ENCODE measurements around the gene CYTH1. TPM values are rescaled to one million over a fixed set of nuclear protein-coding genes. Genes with fewer than 3 reads are reported as not detected.

Gene CYTH1
- total RNA-seq: 34.0 TPM
- long read RNA-seq, full-length matches to known transcripts: 15 of 21 reads
- long read RNA-seq, partial matches to known transcripts: 4 of 21 reads
- long read RNA-seq, other reads (novel, unspliced or antisense): 2 of 21 reads

GRCh38 chr17:78781893-78782304 is at the start of gene CYTH1:
TSS of gene CYTH1 (minus strand) at chr17:78782273. CDS start at chr17:78782223, 50 bp downstream.
- DNase-seq (ENCODE audit: missing footprints) (peak; percentile 77), ATAC-seq (peak; percentile 1)
- intact Hi-C loops (cut with DNase I): loop anchor here (10.0 kb wide), 1 partner anchor 47 kb away; no protein-coding TSS in a partner anchor

DNA sequence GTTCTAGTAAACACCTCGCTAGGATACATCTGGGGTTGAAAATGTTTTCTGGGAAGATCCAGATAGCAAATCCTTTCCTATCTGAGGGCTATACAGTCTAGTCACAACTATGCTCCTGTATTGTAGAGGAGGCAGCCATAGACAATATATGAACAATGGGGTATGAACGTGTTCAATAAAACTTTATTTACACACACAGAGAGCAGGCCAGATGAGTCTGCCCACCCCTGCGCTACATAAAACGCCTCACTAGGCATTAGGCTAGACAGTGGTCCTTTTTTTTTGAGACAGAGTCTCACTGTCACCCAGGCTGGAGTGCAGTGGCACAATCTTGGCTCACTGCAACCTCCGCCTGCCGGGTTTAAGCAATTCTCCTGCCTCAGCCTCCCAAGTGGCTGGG is 47.4 kb upstream of the CYTH1 start:
- ATAC-seq (no peak), DNase-seq (ENCODE audit: missing footprints) (no peak)
- intact Hi-C loops (cut with DNase I): no loop called here

GRCh38 chr17:78828470-78829185 is 46.6 kb upstream of the CYTH1 start:
- intact Hi-C loops (cut with DNase I): no loop called here
- ATAC-seq (no peak), DNase-seq (ENCODE audit: missing footprints) (no peak)

DNA sequence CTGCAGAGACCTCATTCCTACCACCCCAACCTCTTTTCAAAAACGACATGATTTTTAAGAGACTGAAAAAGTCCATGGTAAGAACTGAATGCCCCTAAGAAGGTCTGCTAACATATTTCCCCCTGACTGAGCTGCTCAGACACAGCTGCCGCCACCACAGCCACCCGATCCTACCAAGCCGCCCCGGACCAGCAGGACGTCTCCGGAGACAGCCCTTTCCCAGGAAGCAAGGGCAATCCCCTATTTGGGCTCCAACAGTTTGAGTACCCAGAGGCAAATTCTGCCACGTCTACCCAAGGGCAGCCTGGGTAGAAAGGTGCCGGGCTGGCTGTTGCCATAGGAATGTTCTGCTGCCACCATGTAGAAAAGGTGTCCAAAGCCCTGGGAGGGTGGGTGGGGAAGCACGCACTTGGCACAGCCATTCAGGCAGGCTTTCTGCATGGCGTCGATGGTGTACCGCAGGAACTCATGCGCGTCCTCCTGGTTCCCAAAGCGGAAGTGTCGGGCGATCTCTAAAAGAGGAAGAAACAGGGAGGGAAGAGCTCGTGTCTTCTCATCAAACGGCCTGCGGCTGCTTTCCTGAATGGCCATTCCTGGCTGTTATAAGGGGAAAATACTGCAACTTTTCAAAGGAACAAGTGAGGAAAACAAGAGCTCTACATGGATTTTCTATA is 44.9 kb upstream of the CYTH1 start:
- ATAC-seq (no peak), DNase-seq (ENCODE audit: missing footprints) (peak; percentile 74)
- intact Hi-C loops (cut with DNase I): no loop called here

- intact Hi-C loops (cut with DNase I): no loop called here
- ATAC-seq (no peak), DNase-seq (ENCODE audit: missing footprints) (no peak)
Observed at GRCh38 chr17:78826421-78826820, 44.3 kb upstream of the CYTH1 start.

DNA sequence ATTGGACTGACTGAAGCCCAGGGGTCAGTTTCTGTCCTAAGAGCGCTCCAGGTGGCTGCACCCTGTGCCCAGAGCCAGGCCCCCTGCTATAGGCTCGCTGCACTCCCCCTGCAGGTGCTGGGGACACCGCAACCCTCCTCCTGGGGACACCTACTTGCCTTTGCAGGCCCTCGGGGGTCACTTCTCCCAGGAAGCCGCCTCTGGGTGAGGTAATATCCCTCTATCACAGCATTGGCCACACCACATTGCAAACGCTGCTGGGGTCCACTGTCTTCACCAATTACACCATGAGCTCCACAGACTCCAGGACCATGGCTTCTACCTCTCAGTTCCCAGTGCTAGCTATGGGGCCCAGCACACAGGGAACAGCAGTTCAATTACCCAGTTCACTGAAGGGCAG is 43.6 kb upstream of the CYTH1 start:
- no peak for DNase-seq (ENCODE audit: missing footprints)
- intact Hi-C loops (cut with DNase I): no loop called here

GRCh38 chr17:78824240-78824639 is 42.2 kb upstream of the CYTH1 start:
- intact Hi-C loops (cut with DNase I): no loop called here
- ATAC-seq (no peak), DNase-seq (ENCODE audit: missing footprints) (no peak)

More for the DNA sequence above, 43.6 kb upstream of the CYTH1 start:
- no peak for ATAC-seq

GRCh38 chr17:78823282-78824046 is 41.4 kb upstream of the CYTH1 start:
- ATAC-seq (no peak), DNase-seq (ENCODE audit: missing footprints) (peak; percentile 35)
- intact Hi-C loops (cut with DNase I): no loop called here

- no peak for ATAC-seq
- intact Hi-C loops (cut with DNase I): no loop called here
- peak; percentile 27 for DNase-seq (ENCODE audit: missing footprints)
Observed at GRCh38 chr17:78822552-78822951, 40.5 kb upstream of the CYTH1 start.

DNA sequence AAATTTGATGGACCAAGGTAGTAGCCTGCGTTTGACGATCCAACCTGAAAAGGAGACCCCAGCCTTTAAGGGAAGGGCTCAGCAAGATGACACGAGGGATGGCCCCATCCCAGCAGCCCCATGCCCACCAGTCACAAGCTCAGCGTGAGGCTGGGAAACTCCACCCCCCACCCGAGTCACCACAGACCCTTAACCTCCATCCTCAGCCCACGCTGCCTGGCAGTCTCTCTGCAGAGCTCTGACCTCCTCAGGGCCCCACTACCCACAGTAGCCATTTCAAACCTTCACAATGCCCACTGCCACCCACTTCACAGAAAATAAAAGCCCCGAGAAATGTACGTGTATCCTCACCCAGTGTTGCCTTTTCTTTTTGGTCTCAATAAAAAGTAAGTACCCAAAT is 39.9 kb upstream of the CYTH1 start:
- DNase-seq (ENCODE audit: missing footprints): peak; percentile 21
- intact Hi-C loops (cut with DNase I): no loop called here
- no peak for ATAC-seq

- DNase-seq (ENCODE audit: missing footprints) (peak; percentile 37), ATAC-seq (no peak)
- intact Hi-C loops (cut with DNase I): no loop called here
Observed at GRCh38 chr17:78820841-78821240, 38.8 kb upstream of the CYTH1 start.

DNA sequence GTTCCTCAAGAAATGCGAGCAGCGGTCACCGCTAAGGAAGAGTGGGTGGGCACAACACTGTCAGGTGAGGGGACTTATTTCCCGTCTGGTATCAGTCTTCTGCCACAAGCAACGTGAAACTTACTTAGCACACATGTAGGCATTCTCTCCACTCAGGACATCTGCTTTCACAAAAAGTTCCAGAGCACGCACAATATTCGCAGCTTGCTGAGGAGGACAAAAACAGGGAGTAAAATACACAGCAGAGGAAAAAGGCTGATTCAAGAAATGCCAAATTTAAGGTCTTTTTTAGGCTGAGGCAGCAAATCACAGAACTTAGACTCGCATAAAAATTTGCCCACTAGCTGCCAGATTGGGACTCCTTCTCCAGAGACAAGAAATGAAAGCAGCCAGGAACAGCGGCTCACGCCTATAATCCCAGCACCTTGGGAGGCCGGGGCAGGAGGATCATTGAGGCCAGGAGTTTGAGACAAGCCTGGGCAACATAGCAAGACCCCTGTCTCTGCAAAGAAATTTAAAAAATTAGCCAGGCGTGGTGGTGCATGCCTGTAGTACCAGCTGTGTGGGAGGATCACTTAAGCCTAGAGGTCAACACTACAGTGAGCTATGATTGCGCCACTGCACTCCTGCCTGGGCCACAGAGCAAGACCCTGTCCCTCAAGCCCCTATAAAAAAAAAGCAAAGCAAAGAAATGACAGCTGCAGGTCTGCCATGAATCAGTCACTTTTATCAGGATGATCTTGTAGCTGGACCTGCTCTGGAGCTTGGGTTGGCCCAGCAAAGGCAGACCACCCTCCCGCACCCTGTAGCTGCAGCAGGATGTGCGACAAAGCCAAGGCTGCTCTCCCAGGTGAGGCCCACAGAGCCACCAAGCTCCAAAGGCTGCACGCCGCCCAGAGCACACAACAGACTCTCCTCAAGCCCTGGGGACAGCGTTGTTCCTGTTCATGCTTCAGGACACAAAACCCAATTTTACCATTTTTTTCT is 38.0 kb upstream of the CYTH1 start:
- ATAC-seq (no peak), DNase-seq (ENCODE audit: missing footprints) (peak; percentile 11)
- intact Hi-C loops (cut with DNase I): no loop called here

- DNase-seq (ENCODE audit: missing footprints) (peak; percentile 62), ATAC-seq (no peak)
- intact Hi-C loops (cut with DNase I): no loop called here
Observed at GRCh38 chr17:78819402-78819801, 37.3 kb upstream of the CYTH1 start.

GRCh38 chr17:78818932-78819331 is 36.9 kb upstream of the CYTH1 start:
- intact Hi-C loops (cut with DNase I): no loop called here
- DNase-seq (ENCODE audit: missing footprints): peak; percentile 68

DNA sequence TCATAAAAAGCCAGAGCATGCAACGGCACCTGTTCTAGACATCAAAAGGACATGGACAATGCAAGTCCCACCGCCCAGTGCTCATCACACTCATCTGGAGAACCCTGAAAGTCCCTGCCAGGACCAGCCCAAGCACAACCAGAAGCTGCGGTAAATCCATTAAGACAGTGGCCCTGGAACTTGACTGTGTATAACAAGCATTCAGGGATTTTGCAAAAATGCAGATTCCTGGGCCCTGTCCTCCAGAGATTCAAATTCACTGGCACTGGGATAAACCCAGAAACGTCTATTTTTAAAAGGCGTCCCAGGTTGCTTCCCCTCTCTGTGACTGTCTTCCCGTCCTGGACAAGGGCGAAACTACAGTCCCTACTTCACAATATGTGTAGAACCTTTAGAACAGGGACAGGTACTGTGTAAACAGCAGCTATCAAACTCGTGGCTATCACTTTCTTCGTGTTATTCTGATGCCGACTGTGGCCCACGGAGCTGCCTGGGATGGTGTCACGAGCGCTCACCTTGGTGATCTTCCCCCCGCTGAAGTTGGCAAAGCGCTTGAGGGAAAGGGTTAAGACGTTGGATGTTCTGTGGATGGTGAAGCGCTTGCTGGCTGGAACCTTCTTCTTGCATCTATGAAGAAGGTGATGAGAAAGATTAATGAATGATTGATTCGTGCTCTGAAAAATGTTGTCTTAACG is 36.2 kb upstream of the CYTH1 start:
- intact Hi-C loops (cut with DNase I): no loop called here
- ATAC-seq: no peak
- DNase-seq (ENCODE audit: missing footprints): no peak

More at GRCh38 chr17:78818932-78819331, 36.9 kb upstream of the CYTH1 start:
- ATAC-seq: no peak

DNA sequence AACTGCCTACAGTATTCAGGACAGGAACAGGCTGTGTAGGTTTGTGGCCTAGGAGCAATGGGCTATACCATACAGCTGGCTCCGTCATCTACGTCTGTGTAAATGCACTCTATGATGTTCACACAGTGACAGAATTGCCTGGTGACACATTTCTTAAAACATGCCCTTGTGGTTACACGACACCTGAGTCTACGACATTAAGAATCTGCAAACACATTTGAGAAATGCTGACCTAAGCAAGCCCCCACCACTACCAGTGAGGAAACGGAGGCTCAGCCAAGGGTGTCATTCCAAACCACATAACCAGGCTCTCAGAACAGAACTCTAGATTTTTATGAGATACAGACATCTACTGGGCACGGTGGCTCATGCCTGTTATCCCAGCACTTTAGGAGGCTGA is 35.0 kb upstream of the CYTH1 start:
- no peak for ATAC-seq
- intact Hi-C loops (cut with DNase I): no loop called here
- DNase-seq (ENCODE audit: missing footprints): no peak

DNA sequence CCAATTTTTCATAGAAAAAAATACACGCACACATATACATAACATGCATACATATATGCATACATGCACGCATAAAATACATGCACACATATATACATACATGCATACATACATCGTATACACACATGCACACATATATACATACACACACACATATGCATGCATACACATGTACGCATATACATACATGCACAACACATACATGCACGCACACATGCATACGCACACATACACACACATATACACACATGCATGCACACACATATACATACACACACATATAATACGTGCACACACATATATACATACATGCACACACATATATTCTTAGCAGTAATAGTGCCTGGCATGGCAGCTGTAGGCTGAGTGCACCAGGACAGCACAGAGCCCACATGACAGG is 33.6 kb upstream of the CYTH1 start:
- ATAC-seq: no peak
- intact Hi-C loops (cut with DNase I): loop anchor here (2.0 kb wide), 1 partner anchor 17 kb away; no protein-coding TSS in a partner anchor
- no peak for DNase-seq (ENCODE audit: missing footprints)

GRCh38 chr17:78812855-78813254 is 30.8 kb upstream of the CYTH1 start:
- intact Hi-C loops (cut with DNase I): no loop called here
- DNase-seq (ENCODE audit: missing footprints) (no peak), ATAC-seq (peak; percentile 52)

All from Right ventricle myocardium inferior (tissue), 1 donor.